ENCODE data around the gene MAGEB4. TPM values are rescaled to one million over a fixed set of nuclear protein-coding genes. Genes with fewer than 3 reads are reported as not detected.

The MAGEB4 gene
- total and polyA plus RNA-seq, 10 of the 15 experiments (the other 5 are each of a cell fraction or from before 2014, with no cell fraction given): 0.04 TPM; not detected in 9

DNA sequence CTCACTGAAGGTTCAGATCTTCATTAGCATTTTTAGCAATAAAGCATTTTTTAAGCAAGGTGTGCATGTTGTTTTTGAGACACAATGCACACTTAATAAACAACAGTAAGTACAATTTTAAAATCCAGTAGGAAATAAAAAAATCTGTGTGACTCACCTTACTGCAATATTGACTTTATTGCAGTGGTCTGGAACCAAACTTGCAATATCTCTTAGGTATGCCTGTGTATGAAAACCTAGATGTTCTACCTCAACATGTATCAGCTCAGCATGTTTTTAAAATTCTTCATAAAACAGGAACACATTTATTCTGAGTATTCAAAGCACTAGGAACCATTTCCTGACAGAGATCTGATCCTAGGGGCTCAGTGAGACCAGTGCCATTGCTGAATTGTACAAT is 40.7 kb downstream of the MAGEB4 start:
- H3K27me3 ChIP-seq (replicated peaks in 1 of 2; ENCODE audit: control insufficient read depth in 2 of 2, insufficient read depth in 2 of 2, low read length in 1 of 2): no peaks in the 10 kb centered on the region
- H4K20me1 ChIP-seq (ENCODE audit: control insufficient read depth, insufficient read depth): no peaks in the 10 kb centered on the region
- H3K36me3 ChIP-seq (ENCODE audit: control insufficient read depth in 2 of 2, insufficient read depth in 2 of 2, low read length in 1 of 2): no peaks in the 10 kb centered on the region
- no peak overlapping the region for H2AFZ ChIP-seq (ENCODE audit: control insufficient read depth, low read depth, low read length)
- ChIA-PET POLR2A (no interaction called here), SMC1A (ENCODE audit: uncharacterized antibody, unreplicated experiment) (no interaction called here), CTCF (no interaction called here), RAD21 (ENCODE audit: unreplicated experiment) (no interaction called here)
- no peak for FAIRE-seq
- TF ChIP-seq NFYA (IDR thresholded peaks at IDR 0.05; ENCODE audit: borderline replicate concordance, low read depth, low read length): no peak
- TF ChIP-seq, protein P1, sequence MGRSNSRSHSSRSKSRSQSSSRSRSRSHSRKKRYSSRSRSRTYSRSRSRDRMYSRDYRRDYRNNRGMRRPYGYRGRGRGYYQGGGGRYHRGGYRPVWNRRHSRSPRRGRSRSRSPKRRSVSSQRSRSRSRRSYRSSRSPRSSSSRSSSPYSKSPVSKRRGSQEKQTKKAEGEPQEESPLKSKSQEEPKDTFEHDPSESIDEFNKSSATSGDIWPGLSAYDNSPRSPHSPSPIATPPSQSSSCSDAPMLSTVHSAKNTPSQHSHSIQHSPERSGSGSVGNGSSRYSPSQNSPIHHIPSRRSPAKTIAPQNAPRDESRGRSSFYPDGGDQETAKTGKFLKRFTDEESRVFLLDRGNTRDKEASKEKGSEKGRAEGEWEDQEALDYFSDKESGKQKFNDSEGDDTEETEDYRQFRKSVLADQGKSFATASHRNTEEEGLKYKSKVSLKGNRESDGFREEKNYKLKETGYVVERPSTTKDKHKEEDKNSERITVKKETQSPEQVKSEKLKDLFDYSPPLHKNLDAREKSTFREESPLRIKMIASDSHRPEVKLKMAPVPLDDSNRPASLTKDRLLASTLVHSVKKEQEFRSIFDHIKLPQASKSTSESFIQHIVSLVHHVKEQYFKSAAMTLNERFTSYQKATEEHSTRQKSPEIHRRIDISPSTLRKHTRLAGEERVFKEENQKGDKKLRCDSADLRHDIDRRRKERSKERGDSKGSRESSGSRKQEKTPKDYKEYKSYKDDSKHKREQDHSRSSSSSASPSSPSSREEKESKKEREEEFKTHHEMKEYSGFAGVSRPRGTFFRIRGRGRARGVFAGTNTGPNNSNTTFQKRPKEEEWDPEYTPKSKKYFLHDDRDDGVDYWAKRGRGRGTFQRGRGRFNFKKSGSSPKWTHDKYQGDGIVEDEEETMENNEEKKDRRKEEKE (IDR thresholded peaks at IDR 0.05): no peak
- TF ChIP-seq POLR2AphosphoS5 (IDR thresholded peaks at IDR 0.05; ENCODE audit: low read length): no peak
- TF ChIP-seq, protein P2, sequence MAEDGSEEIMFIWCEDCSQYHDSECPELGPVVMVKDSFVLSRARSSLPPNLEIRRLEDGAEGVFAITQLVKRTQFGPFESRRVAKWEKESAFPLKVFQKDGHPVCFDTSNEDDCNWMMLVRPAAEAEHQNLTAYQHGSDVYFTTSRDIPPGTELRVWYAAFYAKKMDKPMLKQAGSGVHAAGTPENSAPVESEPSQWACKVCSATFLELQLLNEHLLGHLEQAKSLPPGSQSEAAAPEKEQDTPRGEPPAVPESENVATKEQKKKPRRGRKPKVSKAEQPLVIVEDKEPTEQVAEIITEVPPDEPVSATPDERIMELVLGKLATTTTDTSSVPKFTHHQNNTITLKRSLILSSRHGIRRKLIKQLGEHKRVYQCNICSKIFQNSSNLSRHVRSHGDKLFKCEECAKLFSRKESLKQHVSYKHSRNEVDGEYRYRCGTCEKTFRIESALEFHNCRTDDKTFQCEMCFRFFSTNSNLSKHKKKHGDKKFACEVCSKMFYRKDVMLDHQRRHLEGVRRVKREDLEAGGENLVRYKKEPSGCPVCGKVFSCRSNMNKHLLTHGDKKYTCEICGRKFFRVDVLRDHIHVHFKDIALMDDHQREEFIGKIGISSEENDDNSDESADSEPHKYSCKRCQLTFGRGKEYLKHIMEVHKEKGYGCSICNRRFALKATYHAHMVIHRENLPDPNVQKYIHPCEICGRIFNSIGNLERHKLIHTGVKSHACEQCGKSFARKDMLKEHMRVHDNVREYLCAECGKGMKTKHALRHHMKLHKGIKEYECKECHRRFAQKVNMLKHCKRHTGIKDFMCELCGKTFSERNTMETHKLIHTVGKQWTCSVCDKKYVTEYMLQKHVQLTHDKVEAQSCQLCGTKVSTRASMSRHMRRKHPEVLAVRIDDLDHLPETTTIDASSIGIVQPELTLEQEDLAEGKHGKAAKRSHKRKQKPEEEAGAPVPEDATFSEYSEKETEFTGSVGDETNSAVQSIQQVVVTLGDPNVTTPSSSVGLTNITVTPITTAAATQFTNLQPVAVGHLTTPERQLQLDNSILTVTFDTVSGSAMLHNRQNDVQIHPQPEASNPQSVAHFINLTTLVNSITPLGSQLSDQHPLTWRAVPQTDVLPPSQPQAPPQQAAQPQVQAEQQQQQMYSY (CRISPR knock-in tag; IDR thresholded peaks at IDR 0.05): no peak
- TF ChIP-seq STAT3 (IDR thresholded peaks at IDR 0.05; ENCODE audit: low read depth, low read length): no peak
- TF ChIP-seq, protein P3, sequence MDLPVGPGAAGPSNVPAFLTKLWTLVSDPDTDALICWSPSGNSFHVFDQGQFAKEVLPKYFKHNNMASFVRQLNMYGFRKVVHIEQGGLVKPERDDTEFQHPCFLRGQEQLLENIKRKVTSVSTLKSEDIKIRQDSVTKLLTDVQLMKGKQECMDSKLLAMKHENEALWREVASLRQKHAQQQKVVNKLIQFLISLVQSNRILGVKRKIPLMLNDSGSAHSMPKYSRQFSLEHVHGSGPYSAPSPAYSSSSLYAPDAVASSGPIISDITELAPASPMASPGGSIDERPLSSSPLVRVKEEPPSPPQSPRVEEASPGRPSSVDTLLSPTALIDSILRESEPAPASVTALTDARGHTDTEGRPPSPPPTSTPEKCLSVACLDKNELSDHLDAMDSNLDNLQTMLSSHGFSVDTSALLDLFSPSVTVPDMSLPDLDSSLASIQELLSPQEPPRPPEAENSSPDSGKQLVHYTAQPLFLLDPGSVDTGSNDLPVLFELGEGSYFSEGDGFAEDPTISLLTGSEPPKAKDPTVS (IDR thresholded peaks at IDR 0.05; ENCODE audit: low read depth, low read length): no peak
- TF ChIP-seq MEF2B (IDR thresholded peaks at IDR 0.05; ENCODE audit: partially characterized antibody, poor library complexity, severe bottlenecking): no peak
- TF ChIP-seq NRF1 (conservative IDR thresholded peaks at IDR 0.05; ENCODE audit: low read depth, low read length): no peak
- TF ChIP-seq, protein P4, sequence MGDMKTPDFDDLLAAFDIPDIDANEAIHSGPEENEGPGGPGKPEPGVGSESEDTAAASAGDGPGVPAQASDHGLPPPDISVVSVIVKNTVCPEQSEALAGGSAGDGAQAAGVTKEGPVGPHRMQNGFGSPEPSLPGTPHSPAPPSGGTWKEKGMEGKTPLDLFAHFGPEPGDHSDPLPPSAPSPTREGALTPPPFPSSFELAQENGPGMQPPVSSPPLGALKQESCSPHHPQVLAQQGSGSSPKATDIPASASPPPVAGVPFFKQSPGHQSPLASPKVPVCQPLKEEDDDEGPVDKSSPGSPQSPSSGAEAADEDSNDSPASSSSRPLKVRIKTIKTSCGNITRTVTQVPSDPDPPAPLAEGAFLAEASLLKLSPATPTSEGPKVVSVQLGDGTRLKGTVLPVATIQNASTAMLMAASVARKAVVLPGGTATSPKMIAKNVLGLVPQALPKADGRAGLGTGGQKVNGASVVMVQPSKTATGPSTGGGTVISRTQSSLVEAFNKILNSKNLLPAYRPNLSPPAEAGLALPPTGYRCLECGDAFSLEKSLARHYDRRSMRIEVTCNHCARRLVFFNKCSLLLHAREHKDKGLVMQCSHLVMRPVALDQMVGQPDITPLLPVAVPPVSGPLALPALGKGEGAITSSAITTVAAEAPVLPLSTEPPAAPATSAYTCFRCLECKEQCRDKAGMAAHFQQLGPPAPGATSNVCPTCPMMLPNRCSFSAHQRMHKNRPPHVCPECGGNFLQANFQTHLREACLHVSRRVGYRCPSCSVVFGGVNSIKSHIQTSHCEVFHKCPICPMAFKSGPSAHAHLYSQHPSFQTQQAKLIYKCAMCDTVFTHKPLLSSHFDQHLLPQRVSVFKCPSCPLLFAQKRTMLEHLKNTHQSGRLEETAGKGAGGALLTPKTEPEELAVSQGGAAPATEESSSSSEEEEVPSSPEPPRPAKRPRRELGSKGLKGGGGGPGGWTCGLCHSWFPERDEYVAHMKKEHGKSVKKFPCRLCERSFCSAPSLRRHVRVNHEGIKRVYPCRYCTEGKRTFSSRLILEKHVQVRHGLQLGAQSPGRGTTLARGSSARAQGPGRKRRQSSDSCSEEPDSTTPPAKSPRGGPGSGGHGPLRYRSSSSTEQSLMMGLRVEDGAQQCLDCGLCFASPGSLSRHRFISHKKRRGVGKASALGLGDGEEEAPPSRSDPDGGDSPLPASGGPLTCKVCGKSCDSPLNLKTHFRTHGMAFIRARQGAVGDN (IDR thresholded peaks at IDR 0.05): no peak
- H3K27ac ChIP-seq (ENCODE audit: control insufficient read depth, insufficient read depth): no peak overlapping the region
- no peak overlapping the region for H3K9ac ChIP-seq (ENCODE audit: control insufficient read depth, insufficient read depth, low read length)
- BruUV-seq (replicated peaks): no TSS peak
- no peak for DNase-seq (ENCODE audit: low read depth, low spot score)
- H3K4me2 ChIP-seq (ENCODE audit: control insufficient read depth, insufficient read depth): no peak overlapping the region
- no peaks in the 10 kb centered on the region for H3K9me3 ChIP-seq (replicated peaks; ENCODE audit: control insufficient read depth, insufficient read depth, low read length)
- intact Hi-C loops (cut with micrococcal nuclease; ENCODE audit: unreplicated experiment): no loop called here
- no peak for ATAC-seq
- no peak overlapping the region for H3K4me3 ChIP-seq
- no peaks in the 10 kb centered on the region for H3K4me1 ChIP-seq (ENCODE audit: control insufficient read depth, insufficient read depth, low read length)
- in situ Hi-C loops (cut with MboI): no loop called here
- no peaks in the 10 kb centered on the region for H3K79me2 ChIP-seq (ENCODE audit: control insufficient read depth, insufficient read depth, low read length)

All from GM12878 (cell line).